Naive thymus-derived CD4-positive, alpha-beta T cell (primary cell): ENCODE data around the gene MOGAT1. TPM values are rescaled to one million over a fixed set of nuclear protein-coding genes. Genes with fewer than 3 reads are reported as not detected.
A peak's percentile ranks its signal among the peaks of the same experiment; 100 is the strongest.

ENCODE experiments used
- ATAC-seq: fragments of 150-1000 bp; cut with Tn5 transposase; 2 replicates; pipeline ENCODE4 v1.10.0; 2021; ENCODE audit warnings: mild to moderate bottlenecking, moderate library complexity
- CTCF ChIA-PET: fragments of 350-600 bp; sonication (Branson Sonifier 250); formaldehyde crosslinking; loops from one replicate; lab custom pipeline; 2021; ENCODE audit warnings: antibody characterized with exemption; lab: Charles Lee
- POLR2A ChIA-PET: fragments of 350-600 bp; sonication (Branson Sonifier 250); formaldehyde crosslinking; loops from one replicate; lab custom pipeline; 2021; ENCODE audit warnings: antibody characterized with exemption, inconsistent platforms; lab: Charles Lee
- DNase-seq, 9 donors: peaks; one replicate each; pipeline versions ENCODE4 v3.0.0 to v3.0.0-alpha.2; 2020 to 2022; ENCODE audit warnings: mixed read lengths in 1 of 9
- H3K27ac ChIP-seq: one replicate; pipeline ENCODE4 v1.7.0; 2013; ENCODE audit warnings: mild to moderate bottlenecking, low read depth, low read length, moderate library complexity
- H3K27me3 ChIP-seq, 2 donors: one replicate each; pipeline ENCODE4 v1.7.0; 2013; ENCODE audit warnings: low read length in 2 of 2, mild to moderate bottlenecking in 2 of 2, moderate library complexity in 2 of 2; ENCODE audit not compliant: control insufficient read depth in 2 of 2, insufficient read depth in 2 of 2
- H3K36me3 ChIP-seq, 3 experiments: 1 replicate in 2 of 3; 2 replicates in 1 of 3; pipeline ENCODE4 v1.7.0; 2013; ENCODE audit warnings: low read length in 3 of 3, mild to moderate bottlenecking in 3 of 3, moderate library complexity in 1 of 3; ENCODE audit not compliant: insufficient read depth in 3 of 3, control insufficient read depth in 2 of 3
- H3K4me1 ChIP-seq, 2 donors: one replicate each; pipeline ENCODE4 v1.7.0; 2013; ENCODE audit warnings: low read length in 2 of 2, mild to moderate bottlenecking in 2 of 2, moderate library complexity in 1 of 2; ENCODE audit not compliant: control insufficient read depth in 2 of 2, insufficient read depth in 2 of 2
- H3K4me3 ChIP-seq: 2 replicates; pipeline ENCODE4 v1.7.0; 2013; ENCODE audit warnings: mild to moderate bottlenecking, low read length
- H3K9me3 ChIP-seq, 3 experiments: 1 replicate in 2 of 3; 2 replicates in 1 of 3; pipeline ENCODE4 v1.7.0; 2013; ENCODE audit warnings: low read length in 3 of 3; ENCODE audit not compliant: control insufficient read depth in 2 of 3
- H3K27ac Mint-ChIP-seq, 9 donors: one replicate each; pipeline ENCODE4 v1.8.0; 2020 to 2022; ENCODE audit warnings: mixed read lengths in 9 of 9, mild to moderate bottlenecking in 8 of 9, moderate library complexity in 5 of 9, inconsistent platforms in 2 of 9
- H3K27me3 Mint-ChIP-seq, 5 donors: one replicate each; pipeline ENCODE4 v1.8.0; 2021 to 2022; ENCODE audit warnings: mixed read lengths in 5 of 5, mild to moderate bottlenecking in 1 of 5
- H3K36me3 Mint-ChIP-seq, 5 donors: one replicate each; pipeline ENCODE4 v1.8.0; 2020 to 2022; ENCODE audit warnings: mixed read lengths in 5 of 5, mild to moderate bottlenecking in 3 of 5, inconsistent platforms in 1 of 5
- H3K4me1 Mint-ChIP-seq, 7 donors: one replicate each; pipeline ENCODE4 v1.8.0; 2020 to 2022; ENCODE audit warnings: mixed read lengths in 7 of 7, mild to moderate bottlenecking in 3 of 7, inconsistent platforms in 1 of 7
- H3K4me3 Mint-ChIP-seq, 10 donors: one replicate each; pipeline ENCODE4 v1.8.0; 2020 to 2022; ENCODE audit warnings: mild to moderate bottlenecking in 10 of 10, mixed read lengths in 10 of 10, moderate library complexity in 6 of 10, inconsistent platforms in 2 of 10
- H3K9me3 Mint-ChIP-seq, 11 donors: one replicate each; pipeline ENCODE4 v1.8.0; 2020 to 2022; ENCODE audit warnings: mixed read lengths in 11 of 11, mild to moderate bottlenecking in 4 of 11, inconsistent platforms in 1 of 11, moderate library complexity in 1 of 11
- intact Hi-C, 2 donors: fragments of 100-400 bp; cut with micrococcal nuclease; formaldehyde crosslinking; loops; one replicate each; pipeline ENCODE4 v1.15.1; 2023
- polyA plus RNA-seq, 2 donors: library from polyadenylated mRNA; unstranded; fragments of 300-500 nt; fragmentation: Illumina TruSeq; gene quantifications; one replicate each; pipeline ENCODE4 v1.2.3, GENCODE V29; 2021
- total RNA-seq, 6 experiments: library from RNA in 5 of 6; stranded (reverse) in 5 of 6; gene quantifications; 1 replicate in 5 of 6; 2 replicates in 1 of 6; pipeline ENCODE4 v1.2.3 and lab custom pipeline; 2021 to 2026

Gene MOGAT1
- total and polyA plus RNA-seq, 7 experiments from 2014 or later, result not detected

DNA sequence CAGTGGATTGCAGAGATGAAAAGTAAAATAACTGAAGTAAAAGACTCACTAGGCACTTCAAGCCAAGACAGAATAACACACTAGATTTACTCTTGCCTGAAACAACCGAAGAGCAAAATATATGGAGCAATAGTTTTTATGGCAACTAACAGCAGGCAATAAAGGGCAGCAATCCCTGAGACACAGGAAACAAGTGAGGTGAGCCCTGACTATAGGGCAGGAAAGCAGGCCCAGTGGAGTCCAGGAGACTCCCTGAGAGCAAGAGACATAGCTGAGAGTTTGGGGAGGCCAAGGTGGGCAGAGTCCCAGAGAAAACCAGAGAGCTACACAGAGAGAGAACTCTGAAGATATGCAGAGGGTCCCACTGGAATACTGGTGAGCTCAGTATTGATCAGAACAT lies 34.4 kb upstream of the MOGAT1 start:
- POLR2A ChIA-PET, result no interaction called here
- H3K36me3 ChIP-seq, result peaks cover 0 to 46% (median 5%) of the 10 kb centered on the region in 3 experiments
- CTCF ChIA-PET, result no interaction called here

DNA sequence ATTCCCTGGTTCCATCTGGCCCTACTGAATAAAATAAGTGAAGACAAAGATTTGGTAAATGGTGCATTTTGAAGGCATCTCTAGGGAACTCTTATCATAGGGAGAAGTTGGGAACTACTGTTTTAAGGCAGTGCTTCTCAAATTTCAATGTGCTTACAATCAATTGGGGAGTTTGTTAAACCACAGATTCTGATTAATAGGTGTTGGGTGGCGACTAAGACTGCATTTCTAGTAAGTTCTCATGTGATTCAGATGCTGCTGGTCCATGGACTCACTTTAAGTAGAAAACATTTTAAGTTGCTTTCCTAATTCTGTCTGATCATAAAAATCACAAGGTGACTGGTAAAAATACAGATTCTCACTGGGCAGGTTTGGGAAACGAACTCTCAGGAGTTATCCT lies 30.1 kb upstream of the MOGAT1 start:
- Histone ChIP-seq H3K4me3 (no peak overlapping the region), H3K9me3 (no peaks in the 10 kb centered on the region), H3K4me1 (no peaks in the 10 kb centered on the region), H3K36me3 (peaks cover 0 to 46% (median 0%) of the 10 kb centered on the region in 3 experiments), H3K27ac (no peak overlapping the region), H3K27me3 (no peaks in the 10 kb centered on the region)
- DNase-seq (no peak), ATAC-seq (no peak)
- Mint-ChIP-seq H3K4me1 (peaks cover 4 to 34% (median 15%) of the 10 kb centered on the region in 7 donors), H3K9me3 (peaks cover 0 to 2% (median 0%) of the 10 kb centered on the region in 11 donors), H3K27me3 (no peaks in the 10 kb centered on the region), H3K4me3 (no peak overlapping the region), H3K36me3 (peaks cover 23 to 60% (median 49%) of the 10 kb centered on the region in 5 donors), H3K27ac (peak overlapping the region in 2 of 9 donors; percentile 13 to 76)
- intact Hi-C loops, result no loop called here
- CTCF ChIA-PET, result no interaction called here
- POLR2A ChIA-PET, result no interaction called here

More for the DNA sequence above, 34.4 kb upstream of the MOGAT1 start:
- no peaks in the 10 kb centered on the region for H3K9me3 ChIP-seq
- peaks cover 0 to 2% (median 0%) of the 10 kb centered on the region in 11 donors for H3K9me3 Mint-ChIP-seq
- H3K4me1 Mint-ChIP-seq, result peaks cover 0 to 14% (median 5%) of the 10 kb centered on the region in 7 donors
- intact Hi-C loops, result no loop called here
- H3K4me1 ChIP-seq, result no peaks in the 10 kb centered on the region
- H3K4me3 Mint-ChIP-seq, result no peak overlapping the region
- H3K27ac Mint-ChIP-seq, result peak overlapping the region in 1 of 9 donors; percentile 86
- no peak overlapping the region for H3K4me3 ChIP-seq
- no peak for ATAC-seq
- H3K36me3 Mint-ChIP-seq, result peaks cover 22 to 55% (median 49%) of the 10 kb centered on the region in 5 donors
- H3K27me3 Mint-ChIP-seq, result no peaks in the 10 kb centered on the region
- H3K27ac ChIP-seq, result no peak overlapping the region
- no peaks in the 10 kb centered on the region for H3K27me3 ChIP-seq
- no peak for DNase-seq

DNA sequence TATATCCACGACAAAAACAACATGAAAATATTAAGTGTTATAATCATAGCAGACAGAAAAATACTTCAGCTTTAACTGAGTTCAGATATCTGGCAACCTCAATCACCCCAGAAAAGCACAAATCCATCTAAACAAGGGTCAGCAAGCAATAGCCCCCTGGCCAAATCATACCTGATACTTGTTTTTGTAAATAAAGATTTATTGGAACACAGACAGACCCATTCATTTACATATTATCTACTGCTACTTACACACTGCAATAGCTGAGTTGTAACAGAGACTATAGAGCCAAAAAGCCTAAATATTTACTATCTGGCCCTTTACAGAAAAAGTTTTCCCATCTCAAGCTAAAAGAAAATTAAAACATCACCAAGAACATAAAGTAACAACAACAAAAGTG lies 28.3 kb upstream of the MOGAT1 start:
- H3K36me3 Mint-ChIP-seq, result peaks cover 18 to 62% (median 37%) of the 10 kb centered on the region in 5 donors
- H3K9me3 ChIP-seq, result no peaks in the 10 kb centered on the region
- CTCF ChIA-PET, result no interaction called here
- H3K27me3 Mint-ChIP-seq, result no peaks in the 10 kb centered on the region
- H3K27ac Mint-ChIP-seq, result no peak overlapping the region
- intact Hi-C loops, result no loop called here
- no peak overlapping the region for H3K27ac ChIP-seq
- peaks cover 0 to 53% (median 0%) of the 10 kb centered on the region in 3 experiments for H3K36me3 ChIP-seq
- no peaks in the 10 kb centered on the region for H3K27me3 ChIP-seq
- no peak overlapping the region for H3K4me3 ChIP-seq
- H3K9me3 Mint-ChIP-seq, result no peaks in the 10 kb centered on the region
- DNase-seq, result no peak
- H3K4me3 Mint-ChIP-seq, result no peak overlapping the region
- POLR2A ChIA-PET, result no interaction called here
- no peak for ATAC-seq
- no peaks in the 10 kb centered on the region for H3K4me1 ChIP-seq
- H3K4me1 Mint-ChIP-seq, result peaks cover 5 to 25% (median 15%) of the 10 kb centered on the region in 7 donors

DNA sequence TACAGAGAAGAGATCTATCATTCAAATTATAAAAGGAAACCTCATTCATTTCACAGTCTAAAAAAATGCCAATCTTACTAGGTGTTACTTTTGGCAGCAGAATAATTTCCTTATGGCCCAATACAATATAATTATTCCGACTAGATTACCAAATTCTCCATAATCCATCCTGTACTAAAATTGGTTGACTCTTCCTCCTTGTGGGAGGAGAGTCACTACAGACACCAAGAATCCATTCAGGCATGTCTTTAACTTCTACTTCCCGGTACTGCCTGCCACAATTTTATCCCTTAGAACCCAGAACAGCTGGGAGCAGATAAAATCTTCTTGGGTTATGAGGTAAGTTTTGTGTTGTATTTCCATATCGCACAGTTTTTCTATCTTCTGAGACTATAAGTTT lies 25.4 kb upstream of the MOGAT1 start:
- Mint-ChIP-seq H3K4me1 (peaks cover 15 to 34% (median 29%) of the 10 kb centered on the region in 7 donors), H3K4me3 (no peak overlapping the region), H3K9me3 (no peaks in the 10 kb centered on the region), H3K36me3 (peaks cover 23 to 68% (median 34%) of the 10 kb centered on the region in 5 donors), H3K27ac (no peak overlapping the region), H3K27me3 (no peaks in the 10 kb centered on the region)
- ChIA-PET POLR2A (no interaction called here), CTCF (no interaction called here)
- Histone ChIP-seq H3K27me3 (no peaks in the 10 kb centered on the region), H3K27ac (no peak overlapping the region), H3K9me3 (no peaks in the 10 kb centered on the region), H3K4me1 (no peaks in the 10 kb centered on the region), H3K36me3 (peaks cover 0 to 40% (median 0%) of the 10 kb centered on the region in 3 experiments), H3K4me3 (no peak overlapping the region)
- DNase-seq, result no peak
- no peak for ATAC-seq
- intact Hi-C loops, result no loop called here

DNA sequence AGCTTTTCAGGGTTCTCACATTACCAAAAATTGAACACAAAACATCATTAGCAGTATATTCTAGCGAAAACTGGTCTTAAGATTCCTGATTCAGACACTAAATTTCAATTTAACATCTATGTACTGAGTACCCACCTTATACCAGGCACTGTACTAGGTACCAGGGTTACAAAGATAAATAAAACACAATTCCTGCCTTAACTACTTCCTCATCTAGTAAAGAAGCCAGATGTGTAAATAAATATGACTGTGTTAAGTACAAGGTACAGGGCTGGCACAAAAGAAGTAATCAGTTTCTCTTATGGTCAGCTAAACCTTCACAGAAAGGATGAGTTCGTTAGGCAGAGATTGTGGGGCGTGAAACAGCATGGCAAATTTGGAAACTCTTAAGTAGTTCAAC lies 21.7 kb upstream of the MOGAT1 start:
- Mint-ChIP-seq H3K4me3 (no peak overlapping the region), H3K4me1 (peaks cover 31 to 61% (median 51%) of the 10 kb centered on the region in 7 donors), H3K9me3 (no peaks in the 10 kb centered on the region), H3K27me3 (no peaks in the 10 kb centered on the region), H3K36me3 (peaks cover 19 to 44% (median 22%) of the 10 kb centered on the region in 5 donors), H3K27ac (no peak overlapping the region)
- CTCF ChIA-PET, result interaction anchor here (0.6 kb wide), 1 partner anchor 50 kb away, joined by 3 read pairs; no protein-coding TSS in a partner anchor
- H3K4me1 ChIP-seq, result peaks cover 9% of the 10 kb centered on the region in 2 donors
- H3K36me3 ChIP-seq, result peaks cover 0 to 26% (median 0%) of the 10 kb centered on the region in 3 experiments
- H3K4me3 ChIP-seq, result no peak overlapping the region
- H3K27ac ChIP-seq, result no peak overlapping the region
- intact Hi-C loops, result no loop called here
- ATAC-seq (no peak), DNase-seq (no peak)
- no peaks in the 10 kb centered on the region for H3K9me3 ChIP-seq
- no peaks in the 10 kb centered on the region for H3K27me3 ChIP-seq
- POLR2A ChIA-PET, result no interaction called here

DNA sequence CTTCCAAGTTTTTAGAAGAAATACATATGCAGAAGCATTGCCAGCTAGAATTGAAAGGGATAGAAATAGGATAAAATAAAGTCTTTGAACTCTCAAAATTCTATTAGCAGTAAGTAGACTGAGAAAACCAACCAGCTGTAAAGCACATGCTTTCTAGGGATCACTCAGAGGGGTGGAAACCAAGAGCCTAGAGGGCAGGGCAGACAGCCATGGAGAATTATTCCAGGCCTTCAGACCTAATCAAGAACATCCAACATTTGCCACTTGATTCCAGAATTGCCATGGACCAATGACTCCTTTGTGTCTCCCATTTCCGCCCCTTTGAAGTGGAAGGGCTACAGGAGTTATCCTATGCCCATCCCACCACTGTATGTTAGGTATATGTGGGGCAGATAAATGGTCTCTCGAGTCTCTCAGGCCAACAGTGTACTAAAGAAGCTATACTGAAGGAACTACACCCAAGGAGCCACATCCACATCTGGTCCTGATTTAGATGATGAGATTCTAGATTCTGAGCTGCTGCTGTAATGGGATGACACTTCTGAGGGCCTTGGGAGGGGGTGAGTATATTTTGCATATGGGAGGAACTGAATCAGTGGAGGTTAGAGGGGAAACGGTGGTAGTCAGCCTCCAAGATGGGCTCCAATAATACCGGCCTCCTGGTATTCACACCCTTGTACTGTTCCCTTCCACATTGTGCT lies 19.6 kb upstream of the MOGAT1 start:
- Mint-ChIP-seq H3K27me3 (no peaks in the 10 kb centered on the region), H3K4me3 (no peak overlapping the region), H3K9me3 (no peaks in the 10 kb centered on the region), H3K4me1 (peaks cover 36 to 75% (median 58%) of the 10 kb centered on the region in 7 donors), H3K36me3 (peaks cover 8 to 27% (median 14%) of the 10 kb centered on the region in 5 donors), H3K27ac (peak overlapping the region in 3 of 9 donors; percentile 9 to 31 (median 14))
- H3K4me1 ChIP-seq, result peaks cover 16 to 20% of the 10 kb centered on the region in 2 donors
- H3K27me3 ChIP-seq, result no peaks in the 10 kb centered on the region
- ChIA-PET CTCF (no interaction called here), POLR2A (no interaction called here)
- H3K36me3 ChIP-seq, result peaks cover 0 to 21% (median 0%) of the 10 kb centered on the region in 3 experiments
- intact Hi-C loops, result no loop called here
- H3K4me3 ChIP-seq, result no peak overlapping the region
- ATAC-seq, result no peak
- no peak for DNase-seq
- H3K27ac ChIP-seq, result no peak overlapping the region
- no peaks in the 10 kb centered on the region for H3K9me3 ChIP-seq
